HT-29 (cell line): ENCODE results near the gene CFLAR. TPM values are rescaled to one million over a fixed set of nuclear protein-coding genes. Genes with fewer than 3 reads are reported as not detected.

Experiments
- DNase-seq: peaks from one replicate; pipeline ENCODE4 v3.0.0-alpha.2; 2015; ENCODE audit warnings: low spot score
- small RNA-seq: library from RNA; depleted of rRNA; stranded (forward); fragments of <200 nt; gene quantifications from one replicate; pipeline ENCODE3, GENCODE V24; 2014
- total RNA-seq: library from RNA; depleted of rRNA; stranded (reverse); fragments of >200 nt; shearing (Covaris generic); gene quantifications from 2 replicates; pipeline ENCODE4 v1.2.3, GENCODE V29; 2014; rRNA removed

The CFLAR gene
- total RNA-seq, 1 experiment from 2014 or later: 41.2 TPM

DNA sequence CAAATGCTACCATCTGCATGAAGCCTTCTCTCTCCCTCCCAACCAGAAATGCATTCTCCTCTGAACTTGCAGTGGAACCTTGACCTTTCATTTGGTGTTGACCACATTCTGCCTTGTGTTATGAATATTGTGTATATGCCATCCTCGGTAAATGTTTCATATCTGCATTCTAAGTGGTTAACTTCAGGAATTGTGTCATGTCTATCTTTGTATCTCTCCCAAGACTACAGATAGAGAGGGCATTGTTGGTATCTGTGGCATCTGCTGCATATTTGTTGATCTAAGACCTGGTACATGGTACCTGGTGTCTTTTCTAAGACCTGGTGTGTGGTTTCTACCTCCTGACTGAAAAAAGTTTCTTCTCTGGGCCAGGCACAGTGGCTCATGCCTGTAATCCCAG, 101.0 kb downstream of the CFLAR start:
- DNase-seq: no peak

DNA sequence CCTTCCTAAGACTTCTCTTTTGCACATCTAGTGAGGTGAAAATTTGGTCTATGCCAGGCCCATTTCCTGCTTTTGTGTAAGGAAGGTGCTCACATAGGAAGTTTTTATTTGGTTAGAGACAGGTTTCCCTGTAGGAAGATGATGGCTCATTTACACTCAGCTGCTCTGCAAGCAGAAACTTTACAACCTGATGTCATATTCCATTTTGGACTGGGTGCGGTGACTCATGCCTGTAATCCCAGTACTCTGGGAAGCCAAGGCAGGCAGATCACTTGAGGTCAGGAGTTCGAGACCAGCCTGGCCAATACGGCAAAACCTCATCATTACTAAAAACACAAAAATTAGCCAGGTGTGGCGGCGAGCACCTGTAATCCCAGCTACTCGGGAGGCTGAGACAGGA, 102.8 kb downstream of the CFLAR start:
- no peak for DNase-seq

DNA sequence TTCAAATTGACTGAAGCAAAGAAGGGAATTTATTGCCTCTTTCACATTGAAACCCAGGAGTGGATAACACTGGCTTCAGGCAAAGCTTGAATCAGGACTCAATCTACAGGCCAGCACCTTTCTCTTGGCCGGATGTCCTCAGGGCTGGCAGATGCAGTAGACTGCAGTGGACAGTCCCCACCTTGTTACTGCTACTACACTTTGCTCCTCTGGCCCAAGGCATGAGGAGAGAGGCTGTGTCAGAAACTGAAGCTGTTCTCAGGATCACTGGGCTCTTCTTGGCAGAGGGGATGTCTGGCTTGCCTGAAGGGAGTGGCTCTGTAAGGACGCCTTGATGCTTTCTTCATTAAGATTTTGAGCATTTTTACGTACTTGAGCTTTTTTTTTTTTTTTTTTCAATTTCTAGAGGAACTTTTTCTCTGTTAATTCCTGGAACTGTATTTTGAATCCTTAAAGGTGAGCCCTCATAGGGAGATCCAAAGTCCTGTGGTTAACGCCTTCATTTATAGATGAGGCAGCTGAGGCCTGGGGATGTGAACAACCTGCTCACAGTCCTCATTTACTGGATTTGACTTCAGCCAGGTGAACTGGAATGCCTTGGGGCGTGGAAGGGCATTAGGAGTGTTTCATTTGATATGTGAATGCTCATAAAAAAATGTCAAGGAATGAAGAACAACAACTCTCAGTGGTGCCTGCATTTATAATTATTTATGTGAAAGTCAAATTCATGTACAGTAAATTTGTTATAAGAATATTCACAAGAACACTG, 103.5 kb downstream of the CFLAR start:
- peak; percentile 19 for DNase-seq

DNA sequence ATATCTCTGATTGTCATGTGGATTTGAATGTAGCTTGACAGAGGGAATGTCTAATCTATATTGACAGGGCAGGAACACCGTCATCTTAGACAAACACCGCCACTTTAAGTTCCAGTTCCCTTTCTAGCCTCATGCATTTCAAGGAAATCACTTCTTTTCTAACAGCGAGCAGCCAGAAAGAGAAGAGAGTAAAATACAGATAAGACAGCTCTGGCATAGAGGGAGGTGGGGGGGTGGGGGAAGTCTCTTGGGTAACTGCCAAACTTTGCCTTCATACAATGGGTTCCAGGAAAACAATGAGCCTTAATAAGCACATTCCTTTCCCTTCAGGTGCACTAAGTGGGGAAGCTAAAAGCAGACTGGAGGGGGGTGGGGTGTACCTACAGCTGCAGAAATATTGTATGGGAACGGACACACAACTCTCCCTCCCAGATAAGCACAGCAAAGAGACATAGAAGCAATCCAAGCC, 104.2 kb downstream of the CFLAR start:
- peak; percentile 20 for DNase-seq

DNA sequence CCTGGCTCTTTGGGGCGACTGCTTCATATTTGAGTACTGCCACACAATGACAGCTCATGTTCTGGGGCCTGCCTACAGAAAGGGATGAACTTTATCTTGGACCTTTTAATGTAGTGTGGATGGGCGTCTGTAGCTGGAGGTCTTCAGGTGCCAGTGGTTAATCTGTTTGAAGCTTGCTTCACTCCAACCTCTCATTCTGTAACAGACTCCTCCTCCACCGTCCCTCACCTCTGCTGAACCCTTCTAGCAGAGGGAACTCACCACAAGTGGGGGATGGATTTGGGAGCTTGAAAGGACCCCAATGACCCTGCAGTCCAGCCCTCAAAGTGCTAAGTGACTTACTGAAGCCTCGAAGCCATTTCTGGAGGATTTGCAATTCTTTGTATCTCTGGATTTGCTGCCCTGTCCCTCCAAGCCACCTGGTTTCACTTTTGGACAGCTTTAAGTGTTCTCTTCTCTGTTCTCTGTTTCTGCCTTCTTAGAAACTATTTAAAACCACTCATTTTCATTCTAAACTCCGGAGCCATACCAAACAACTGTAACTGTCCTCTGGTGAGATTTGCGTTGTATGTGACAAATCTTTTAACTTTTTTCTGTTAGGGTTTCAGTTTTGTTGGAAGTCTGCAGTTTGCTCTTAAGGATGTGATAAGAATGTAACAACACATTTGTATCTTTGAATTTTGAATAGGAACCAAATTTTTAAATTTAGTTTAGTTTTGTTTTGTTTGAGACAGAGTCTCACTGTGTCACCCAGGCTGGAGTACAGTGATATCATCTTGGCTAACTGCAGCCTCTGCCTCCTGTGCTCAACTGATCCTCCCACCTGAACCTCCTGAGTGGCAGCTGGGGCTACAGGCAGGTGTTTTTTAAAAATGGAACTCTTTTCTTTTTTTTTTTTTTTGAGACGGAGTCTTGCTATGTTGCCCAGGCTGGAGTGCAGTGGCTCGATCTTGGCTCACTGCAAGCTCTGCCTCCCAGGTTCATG, 107.4 kb downstream of the CFLAR start:
- DNase-seq: no peak

Small RNAs within 50 kb of the gene (small RNA-seq; reads per million reads assigned to genes)
- not detected for gene AC007283.2
- not detected for gene MTND4LP13
- not detected for gene RNU6-1206P
- gene RNU7-45P: not detected

Other genes starting within 250 kb of the CFLAR start
- 18.5 and 27.4 TPM in 2 replicates for gene PPIL3, start 227.1 kb upstream of the CFLAR start, total RNA-seq
- 31.6 and 38.3 TPM in 2 replicates for gene NIF3L1, start 226.8 kb upstream of the CFLAR start, total RNA-seq
- 8.8 and 11.0 TPM in 2 replicates for gene ORC2, start 152.5 kb upstream of the CFLAR start, total RNA-seq
- 2.8 and 4.0 TPM in 2 replicates for gene HYCC2, start 44.5 kb upstream of the CFLAR start, total RNA-seq
- 75.3 and 82.9 TPM in 2 replicates for gene NDUFB3, start 44.2 kb upstream of the CFLAR start, total RNA-seq
- gene CASP10, start 67.0 kb downstream of the CFLAR start, total RNA-seq: 2.5 and 6.3 TPM in 2 replicates
- gene CASP8, start 144.4 kb downstream of the CFLAR start, total RNA-seq: 19.4 and 20.1 TPM in 2 replicates
- gene FLACC1, start 241.2 kb downstream of the CFLAR start, total RNA-seq: 0.13 and 1.2 TPM in 2 replicates